Measurements from ENCODE around the gene LRP2.
"Not testable (repeated sequence)": the region's sequence is repeated elsewhere in the genome, so short reads cannot be mapped to it uniquely, and the experiment has no call there.

LRP2 gene

GRCh38 chr2:169300636-169301530 is 61.5 kb downstream of the LRP2 start:
- DNase-seq: no peak

- DNase-seq: no peak
Observed at GRCh38 chr2:169298007-169298406, 64.3 kb downstream of the LRP2 start.

GRCh38 chr2:169294001-169294675 is 68.2 kb downstream of the LRP2 start:
- DNase-seq: no peak

GRCh38 chr2:169291517-169291916 is 70.8 kb downstream of the LRP2 start:
- no peak for DNase-seq

- DNase-seq: no peak
Observed at GRCh38 chr2:169290433-169290832, 71.9 kb downstream of the LRP2 start.

GRCh38 chr2:169287666-169288065 is 74.7 kb downstream of the LRP2 start:
- no peak for DNase-seq

- no peak for DNase-seq
Observed at GRCh38 chr2:169286624-169287231, 75.6 kb downstream of the LRP2 start.

DNA sequence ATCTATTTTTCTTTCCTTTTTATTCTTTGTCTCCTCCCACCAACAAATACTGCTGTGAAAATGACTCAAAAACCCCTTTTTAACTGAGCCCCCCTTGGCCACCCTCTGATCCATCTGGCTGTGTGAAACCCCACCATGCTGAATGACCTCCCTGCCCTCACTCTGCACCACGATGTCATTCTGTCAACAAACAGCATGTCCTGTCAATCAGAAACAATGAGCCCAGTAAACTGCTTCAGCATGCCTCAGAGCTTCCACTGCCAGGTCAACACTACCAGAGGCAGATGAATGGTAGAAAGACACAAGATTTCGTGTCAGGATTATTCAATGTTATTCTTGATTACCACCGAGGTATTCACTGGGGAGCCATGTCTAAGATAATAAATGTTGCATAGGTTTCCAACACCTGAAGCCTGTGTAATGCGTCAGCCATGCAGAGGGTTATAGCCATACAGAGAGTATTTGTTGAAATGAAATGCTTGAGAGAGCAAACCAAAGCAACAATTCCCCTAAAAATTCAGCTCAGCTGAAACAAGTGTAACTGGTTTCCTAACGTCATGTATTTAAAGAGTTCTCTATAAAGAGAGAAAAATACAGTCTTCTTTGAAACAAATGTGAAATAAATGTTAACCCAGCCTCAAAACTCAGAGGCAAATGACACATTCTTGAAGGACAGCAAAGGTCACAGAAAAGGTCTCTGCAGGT is 76.7 kb downstream of the LRP2 start:
- no peak for DNase-seq

DNA sequence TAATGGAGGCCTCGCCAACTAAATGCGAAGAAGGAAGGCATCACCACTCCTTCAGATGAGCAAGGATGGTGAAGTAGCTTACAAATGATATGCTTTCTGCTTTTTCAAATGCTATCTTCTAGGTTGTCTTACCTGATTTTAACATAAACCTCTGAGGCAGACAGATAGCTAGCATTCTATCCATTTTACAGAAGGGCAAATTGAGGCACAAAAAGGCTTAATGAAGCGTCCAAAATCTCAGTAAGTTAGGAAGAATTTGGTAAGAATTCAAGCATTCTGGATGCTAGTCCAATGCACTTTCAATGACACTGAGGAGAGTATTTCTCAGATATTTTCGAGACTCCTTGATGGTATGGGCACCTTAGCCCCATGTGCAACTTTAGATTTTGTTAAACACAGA is 81.8 kb downstream of the LRP2 start:
- no peak for DNase-seq

DNA sequence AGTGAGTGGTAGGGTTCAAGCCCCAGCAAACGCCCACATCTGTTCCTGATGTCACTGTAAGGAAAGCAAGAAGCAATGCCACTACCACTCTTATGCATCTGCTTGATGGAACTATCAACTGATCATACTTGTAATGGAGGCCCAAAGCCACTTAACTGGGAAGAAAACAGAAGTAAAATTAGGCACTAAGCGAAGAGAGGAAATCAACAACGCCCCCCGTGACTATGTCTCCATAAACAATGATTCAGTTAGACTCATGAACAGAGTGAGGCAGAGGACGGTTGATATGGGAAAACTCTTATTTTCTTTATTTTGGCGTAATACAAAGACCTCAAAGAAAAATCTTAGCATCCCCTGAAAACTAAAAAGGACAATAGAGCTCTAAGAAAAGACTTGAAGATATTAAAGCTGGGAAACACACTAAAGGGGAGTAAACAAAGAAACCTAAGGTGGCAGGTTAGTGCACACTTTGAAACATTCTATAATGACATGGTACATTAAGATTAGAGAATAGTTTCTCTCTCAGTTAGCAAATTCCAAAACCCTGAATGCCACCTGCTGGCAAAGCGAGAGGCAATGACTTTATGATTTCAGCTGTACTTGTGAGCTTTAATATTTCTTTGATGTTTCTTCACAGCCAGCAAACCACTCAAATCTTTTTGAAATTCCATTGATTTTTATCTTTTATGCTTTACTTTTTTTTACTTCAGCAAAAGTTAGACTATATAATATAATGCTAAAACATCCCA is 86.5 kb downstream of the LRP2 start:
- DNase-seq: no peak

GRCh38 chr2:169272010-169272409 is 90.3 kb downstream of the LRP2 start:
- no peak for DNase-seq

GRCh38 chr2:169270574-169270973 is 91.8 kb downstream of the LRP2 start:
- not testable (repeated sequence) for DNase-seq

GRCh38 chr2:169265591-169265990 is 96.7 kb downstream of the LRP2 start:
- DNase-seq: no peak

- no peak for DNase-seq
Observed at GRCh38 chr2:169260846-169261642, 101.3 kb downstream of the LRP2 start.

DNA sequence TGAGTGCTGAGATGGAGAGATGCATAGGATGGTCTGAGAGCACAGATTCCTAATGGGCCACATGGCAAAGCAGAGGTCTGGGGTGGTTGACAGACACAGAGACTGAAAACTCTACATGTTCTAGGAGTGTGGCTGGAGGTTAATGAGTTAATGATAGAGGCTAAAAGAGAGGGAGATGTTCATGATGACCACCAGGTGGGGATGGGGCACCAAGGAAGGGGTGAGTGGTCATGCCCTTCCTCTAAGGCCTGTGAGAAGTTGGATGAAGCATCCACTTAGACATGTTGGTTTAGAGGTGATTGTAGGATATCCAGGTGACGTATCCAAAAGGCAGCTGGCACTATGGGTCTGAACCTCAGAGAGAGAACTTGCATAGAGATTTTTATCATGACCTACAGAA is 102.1 kb downstream of the LRP2 start:
- DNase-seq: no peak

GRCh38 chr2:169259402-169259801 is 102.9 kb downstream of the LRP2 start:
- no peak for DNase-seq

DNA sequence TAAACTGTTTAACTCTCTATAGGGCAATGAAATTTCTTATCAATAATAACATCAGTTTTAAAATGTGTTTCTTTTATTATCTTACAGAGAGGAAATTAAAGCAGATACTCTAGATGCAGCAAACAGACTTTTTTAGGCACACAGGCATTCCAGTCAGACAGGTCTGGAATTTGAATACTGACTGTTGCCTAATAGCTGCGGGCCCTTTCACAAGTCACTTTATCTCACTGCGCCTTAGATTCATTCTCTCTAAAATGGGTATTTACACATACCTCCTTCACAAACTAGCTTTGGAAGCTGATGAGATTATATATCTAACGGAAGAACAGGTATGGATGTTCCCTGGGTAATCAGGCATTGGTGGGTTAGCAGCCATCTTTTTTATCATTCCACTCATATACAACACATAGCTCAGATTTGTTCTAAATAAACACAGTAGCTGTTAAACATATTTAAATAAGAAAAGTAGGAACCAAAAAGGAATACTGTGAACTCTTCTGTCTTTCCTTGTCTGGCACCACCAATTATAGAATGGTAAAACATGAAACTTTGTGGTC is 104.2 kb downstream of the LRP2 start:
- DNase-seq: no peak

GRCh38 chr2:169254774-169255173 is 107.6 kb downstream of the LRP2 start:
- DNase-seq: no peak

GRCh38 chr2:169247211-169247610 is 115.1 kb downstream of the LRP2 start:
- DNase-seq: no peak

DNA sequence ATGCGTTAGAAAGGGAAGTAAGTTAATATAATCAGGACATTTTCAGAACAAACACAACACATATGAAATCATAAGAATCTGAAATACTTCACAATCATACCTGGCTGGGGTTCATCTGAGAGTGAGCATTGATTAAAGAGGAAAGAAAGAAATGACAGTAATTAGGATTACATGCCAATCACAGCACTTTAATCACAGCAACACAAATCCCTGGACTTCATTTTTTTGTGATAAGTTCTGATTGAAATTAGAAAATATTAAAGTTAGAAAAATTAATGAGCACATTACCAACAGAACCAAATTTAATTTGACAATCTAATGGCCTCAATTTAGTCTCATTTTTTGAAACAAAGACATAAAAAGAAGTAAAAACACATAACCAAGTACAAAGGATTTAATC is 121.9 kb downstream of the LRP2 start:
- DNase-seq: no peak

DNA sequence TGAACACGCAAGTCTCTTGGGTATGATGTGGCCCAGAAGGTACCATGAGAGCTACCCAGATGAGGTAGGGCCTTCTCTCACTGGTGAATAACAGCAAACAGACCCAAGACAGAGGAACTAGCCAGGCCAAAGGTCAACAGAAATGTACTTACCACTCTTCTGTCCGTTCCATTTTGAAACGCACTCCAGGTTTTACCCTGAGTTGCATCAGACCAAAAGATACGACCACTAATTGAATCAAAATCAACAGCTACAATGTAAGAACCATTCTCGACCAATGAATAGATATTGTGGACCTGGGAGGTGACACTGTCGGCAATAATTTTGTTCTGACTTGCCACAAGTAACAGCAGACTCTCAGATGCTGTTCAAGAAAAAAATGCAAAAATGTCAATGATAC is 124.4 kb downstream of the LRP2 start:
- DNase-seq: no peak
